Measurements from ENCODE around the gene PIAS2. TPM values are rescaled to one million over a fixed set of nuclear protein-coding genes. Genes with fewer than 3 reads are reported as not detected.
A peak's percentile ranks its signal among the peaks of the same experiment; 100 is the strongest.

The PIAS2 gene
- total RNA-seq, 2 donors from 2014 or later = 20.9 to 23.4 TPM

- ATAC-seq (replicated peaks in 1 of 2) (no peak), DNase-seq (no peak)
- no peak overlapping the region for H3K4me3 Mint-ChIP-seq
- no peaks in the 10 kb centered on the region for H3K36me3 Mint-ChIP-seq (ENCODE audit: insufficient read depth in 2 of 2)
- H3K27ac Mint-ChIP-seq = no peak overlapping the region
- H3K4me1 Mint-ChIP-seq (ENCODE audit: low read depth) = peaks cover 11% of the 10 kb centered on the region
- peaks cover 63% of the 10 kb centered on the region for H3K27me3 Mint-ChIP-seq (ENCODE audit: low read depth)
- no peaks in the 10 kb centered on the region for H3K9me3 Mint-ChIP-seq
These were observed 156.1 kb downstream of the PIAS2 start for GRCh38 chr18:46761059-46761769.

- ATAC-seq (replicated peaks in 1 of 2) (no peak), DNase-seq (no peak)
- Mint-ChIP-seq H3K4me1 (ENCODE audit: low read depth) (peaks cover 16% of the 10 kb centered on the region), H3K27ac (no peak overlapping the region), H3K4me3 (no peak overlapping the region), H3K27me3 (ENCODE audit: low read depth) (peaks cover 75% of the 10 kb centered on the region), H3K9me3 (no peaks in the 10 kb centered on the region), H3K36me3 (ENCODE audit: insufficient read depth in 2 of 2) (no peaks in the 10 kb centered on the region)
These were observed 157.4 kb downstream of the PIAS2 start for GRCh38 chr18:46759890-46760289.

GRCh38 chr18:46756559-46757201, 160.6 kb downstream of the PIAS2 start, which contains the start of gene ST8SIA5:
TSS of gene ST8SIA5 (minus strand) at chr18:46757053. CDS start at chr18:46756508, 545 bp downstream.
- Mint-ChIP-seq H3K4me1 (ENCODE audit: low read depth) (peaks cover 26% of the 10 kb centered on the region), H3K36me3 (ENCODE audit: insufficient read depth in 2 of 2) (no peaks in the 10 kb centered on the region), H3K27ac (no peak within 1 kb of the TSS), H3K9me3 (no peaks in the 10 kb centered on the region), H3K4me3 (peak within 1 kb of the TSS; percentile 77 to 80), H3K27me3 (ENCODE audit: low read depth) (peaks cover 87% of the 10 kb centered on the region)
- ATAC-seq (replicated peaks in 1 of 2) (peak; percentile 33 to 51), DNase-seq (peak; percentile 7 to 12)

GRCh38 chr18:46756025-46756558, 161.2 kb downstream of the PIAS2 start:
- H3K4me1 Mint-ChIP-seq (ENCODE audit: low read depth) = peaks cover 26% of the 10 kb centered on the region
- no peak for ATAC-seq (replicated peaks in 1 of 2)

GRCh38 chr18:46755315-46756024, 161.8 kb downstream of the PIAS2 start:
- peak overlapping the region; percentile 56 for H3K4me3 Mint-ChIP-seq
- H3K36me3 Mint-ChIP-seq (ENCODE audit: insufficient read depth in 2 of 2) = no peaks in the 10 kb centered on the region
- peaks cover 83% of the 10 kb centered on the region for H3K27me3 Mint-ChIP-seq (ENCODE audit: low read depth)
- ATAC-seq (replicated peaks in 1 of 2) (peak in 1 of 2 donors; percentile 14), DNase-seq (no peak)
- H3K9me3 Mint-ChIP-seq = no peaks in the 10 kb centered on the region
- no peak overlapping the region for H3K27ac Mint-ChIP-seq
- H3K4me1 Mint-ChIP-seq (ENCODE audit: low read depth) = peaks cover 26% of the 10 kb centered on the region

More at GRCh38 chr18:46756025-46756558, 161.2 kb downstream of the PIAS2 start:
- peaks cover 83% of the 10 kb centered on the region for H3K27me3 Mint-ChIP-seq (ENCODE audit: low read depth)
- no peaks in the 10 kb centered on the region for H3K36me3 Mint-ChIP-seq (ENCODE audit: insufficient read depth in 2 of 2)
- no peak overlapping the region for H3K27ac Mint-ChIP-seq
- peak overlapping the region; percentile 56 to 57 for H3K4me3 Mint-ChIP-seq
- DNase-seq = no peak
- no peaks in the 10 kb centered on the region for H3K9me3 Mint-ChIP-seq

GRCh38 chr18:46754661-46755292, 162.5 kb downstream of the PIAS2 start:
- peaks cover 80% of the 10 kb centered on the region for H3K27me3 Mint-ChIP-seq (ENCODE audit: low read depth)
- H3K4me3 Mint-ChIP-seq = no peak overlapping the region
- ATAC-seq (replicated peaks in 1 of 2) = peak in 1 of 2 donors; percentile 8
- H3K36me3 Mint-ChIP-seq (ENCODE audit: insufficient read depth in 2 of 2) = no peaks in the 10 kb centered on the region
- no peak overlapping the region for H3K27ac Mint-ChIP-seq
- H3K4me1 Mint-ChIP-seq (ENCODE audit: low read depth) = peaks cover 26% of the 10 kb centered on the region
- H3K9me3 Mint-ChIP-seq = no peaks in the 10 kb centered on the region
- no peak for DNase-seq

- Mint-ChIP-seq H3K27ac (no peak overlapping the region), H3K9me3 (no peaks in the 10 kb centered on the region), H3K27me3 (ENCODE audit: low read depth) (peaks cover 75% of the 10 kb centered on the region), H3K36me3 (ENCODE audit: insufficient read depth in 2 of 2) (no peaks in the 10 kb centered on the region), H3K4me3 (no peak overlapping the region), H3K4me1 (ENCODE audit: low read depth) (peaks cover 26% of the 10 kb centered on the region)
- no peak for DNase-seq
- peak in 1 of 2 donors; percentile 25 for ATAC-seq (replicated peaks in 1 of 2)
These were observed 163.1 kb downstream of the PIAS2 start for GRCh38 chr18:46754188-46754587.

Other genes with a start within 250 kb of the PIAS2 start
- gene ST8SIA5, start 160.5 kb downstream of the PIAS2 start, total RNA-seq = under 1 TPM in 1 of 2 donors, not detected in 1; 0.09 TPM
- gene KATNAL2, start 95 bp upstream of the PIAS2 start, total RNA-seq = 1 to 10 TPM; 1.2 to 1.7 TPM
- gene ELOA2, start 118.1 kb upstream of the PIAS2 start, total RNA-seq = not detected
- 10 to 100 TPM; 31.9 to 47.1 TPM for gene HDHD2, start 233.0 kb upstream of the PIAS2 start, total RNA-seq